Trophoblast cell (in vitro differentiated cells and primary cell): ENCODE results near the gene KIF2C.

Source experiments
- DNase-seq, 2 donors: peaks; one replicate each; pipeline ENCODE4 v3.0.0-alpha.2; 2016
- H2AFZ ChIP-seq: 2 replicates; pipeline ENCODE4 v1.6.1; 2013; ENCODE audit warnings: low read length, moderate library complexity, mild to moderate bottlenecking; ENCODE audit not compliant: insufficient read depth, poor library complexity
- H2AK5ac ChIP-seq: 2 replicates; pipeline ENCODE4 v1.6.1; 2013; ENCODE audit warnings: mild to moderate bottlenecking, low read length
- H2BK120ac ChIP-seq: 2 replicates; pipeline ENCODE4 v1.6.1; 2013; ENCODE audit warnings: low read length, mild to moderate bottlenecking, moderate library complexity; ENCODE audit not compliant: insufficient read depth, poor library complexity
- H2BK12ac ChIP-seq: 2 replicates; pipeline ENCODE4 v1.6.1; 2013; ENCODE audit warnings: mild to moderate bottlenecking, low read length, moderate library complexity
- H2BK5ac ChIP-seq: 2 replicates; pipeline ENCODE4 v1.6.1; 2013; ENCODE audit warnings: low read length, low read depth, moderate library complexity, mild to moderate bottlenecking; ENCODE audit not compliant: poor library complexity
- H3K14ac ChIP-seq: 2 replicates; pipeline ENCODE4 v1.6.1; 2013; ENCODE audit warnings: mild to moderate bottlenecking, low read length
- H3K18ac ChIP-seq: 2 replicates; pipeline ENCODE4 v1.6.1; 2013; ENCODE audit warnings: mild to moderate bottlenecking, low read length
- H3K23ac ChIP-seq: 2 replicates; pipeline ENCODE4 v1.6.1; 2013; ENCODE audit warnings: low read length
- H3K27ac ChIP-seq: 2 replicates; pipeline ENCODE4 v1.5.1; 2013; ENCODE audit warnings: low read depth, mild to moderate bottlenecking, inconsistent platforms, low read length, moderate library complexity
- H3K27me3 ChIP-seq: 2 replicates; pipeline ENCODE4 v1.6.1; 2013; ENCODE audit warnings: inconsistent platforms, mild to moderate bottlenecking, low read length, moderate library complexity; ENCODE audit not compliant: insufficient read depth
- H3K36me3 ChIP-seq, 2 experiments: 1 replicate in 1 of 2; 2 replicates in 1 of 2; pipeline ENCODE4 v1.6.1; 2013; ENCODE audit warnings: low read length in 2 of 2, mild to moderate bottlenecking in 2 of 2, moderate library complexity in 1 of 2; ENCODE audit not compliant: insufficient read depth in 2 of 2, control insufficient read depth in 1 of 2
- H3K4ac ChIP-seq: 2 replicates; pipeline ENCODE4 v1.6.1; 2013; ENCODE audit warnings: low read depth, mild to moderate bottlenecking, low read length, moderate library complexity
- H3K4me1 ChIP-seq, 2 experiments: 1 replicate in 1 of 2; 2 replicates in 1 of 2; pipeline ENCODE4 v1.6.1; 2013; ENCODE audit warnings: low read length in 2 of 2, mild to moderate bottlenecking in 2 of 2, moderate library complexity in 1 of 2; ENCODE audit not compliant: insufficient read depth in 2 of 2, control insufficient read depth in 1 of 2
- H3K4me2 ChIP-seq: 2 replicates; pipeline ENCODE4 v1.6.1; 2013; ENCODE audit warnings: inconsistent platforms, mild to moderate bottlenecking, low read length, moderate library complexity
- H3K4me3 ChIP-seq: 2 replicates; pipeline ENCODE4 v1.5.1; 2013; ENCODE audit warnings: mild to moderate bottlenecking, low read depth, low read length, inconsistent platforms
- H3K79me1 ChIP-seq: one replicate; pipeline ENCODE4 v1.6.1; 2013; ENCODE audit warnings: low read length
- H3K79me2 ChIP-seq: 2 replicates; pipeline ENCODE4 v1.6.1; 2013; ENCODE audit warnings: low read length, mild to moderate bottlenecking; ENCODE audit not compliant: control insufficient read depth, insufficient read depth, poor library complexity
- H3K9ac ChIP-seq: 2 replicates; pipeline ENCODE4 v1.6.1; 2013; ENCODE audit warnings: mild to moderate bottlenecking, low read length
- H3K9me3 ChIP-seq: 2 replicates; pipeline ENCODE4 v1.6.1; 2013; ENCODE audit warnings: low read depth, mild to moderate bottlenecking, control low read depth, inconsistent platforms, low read length; ENCODE audit not compliant: insufficient read depth
- H4K12ac ChIP-seq: 2 replicates; pipeline ENCODE4 v1.6.1; 2013; ENCODE audit warnings: low read depth, mild to moderate bottlenecking, low read length, moderate library complexity
- H4K8ac ChIP-seq: 2 replicates; pipeline ENCODE4 v1.6.1; 2013; ENCODE audit warnings: low read depth, mild to moderate bottlenecking, low read length, moderate library complexity
- H4K91ac ChIP-seq: one replicate; pipeline ENCODE4 v1.6.1; 2013; ENCODE audit warnings: low read depth, mild to moderate bottlenecking, low read length, moderate library complexity
- WGBS: extraction: QIAGEN DNeasy Blood & Tissue Kit; methylation state at CpG from one replicate; pipeline ENCODE4 v1.1.7; 2013; ENCODE audit warnings: missing lambda C conversion rate; ENCODE audit not compliant: insufficient read length, insufficient coverage; ENCODE audit errors: extremely low coverage; 5-methylcytosine and 5-hydroxymethylcytosine counted together

Gene KIF2C

GRCh38 chr1:44808063-44808937 is 68.7 kb downstream of the KIF2C start, which contains the start of gene BTBD19:
BTBD19 (plus strand) TSS chr1:44808523; CDS start chr1:44808821, 298 bp downstream.
- H3K14ac ChIP-seq: peak within 1 kb of the TSS; percentile 89
- peaks cover 54% of the 10 kb centered on the region for H3K79me1 ChIP-seq
- H3K9ac ChIP-seq: peak within 1 kb of the TSS; percentile 66
- H4K12ac ChIP-seq: peak within 1 kb of the TSS; percentile 71
- peak within 1 kb of the TSS; percentile 92 for H3K18ac ChIP-seq
- H2BK12ac ChIP-seq: peak within 1 kb of the TSS; percentile 96
- peak within 1 kb of the TSS; percentile 93 for H3K4ac ChIP-seq
- peak within 1 kb of the TSS; percentile 96 for H4K91ac ChIP-seq
- peak within 1 kb of the TSS; percentile 80 for H2BK120ac ChIP-seq
- H3K27ac ChIP-seq: peak within 1 kb of the TSS; percentile 98
- H3K4me2 ChIP-seq: peak within 1 kb of the TSS; percentile 54
- WGBS: no CpG with 5 or more reads among the region's 23 CpGs
- H3K36me3 ChIP-seq: peaks cover 33 to 39% of the 10 kb centered on the region in 2 experiments
- peak; percentile 78 to 84 for DNase-seq
- no peak within 1 kb of the TSS for H3K23ac ChIP-seq
- H3K4me1 ChIP-seq: peaks cover 66 to 67% of the 10 kb centered on the region in 2 experiments
- H3K27me3 ChIP-seq: no peaks in the 10 kb centered on the region
- peak within 1 kb of the TSS; percentile 86 for H4K8ac ChIP-seq
- peak within 1 kb of the TSS; percentile 98 for H2AK5ac ChIP-seq
- peaks cover 21% of the 10 kb centered on the region for H3K79me2 ChIP-seq
- H2AFZ ChIP-seq: peak within 1 kb of the TSS; percentile 53
- H3K9me3 ChIP-seq: no peaks in the 10 kb centered on the region
- peak within 1 kb of the TSS; percentile 91 for H2BK5ac ChIP-seq
- H3K4me3 ChIP-seq: peak within 1 kb of the TSS; percentile 50

DNA sequence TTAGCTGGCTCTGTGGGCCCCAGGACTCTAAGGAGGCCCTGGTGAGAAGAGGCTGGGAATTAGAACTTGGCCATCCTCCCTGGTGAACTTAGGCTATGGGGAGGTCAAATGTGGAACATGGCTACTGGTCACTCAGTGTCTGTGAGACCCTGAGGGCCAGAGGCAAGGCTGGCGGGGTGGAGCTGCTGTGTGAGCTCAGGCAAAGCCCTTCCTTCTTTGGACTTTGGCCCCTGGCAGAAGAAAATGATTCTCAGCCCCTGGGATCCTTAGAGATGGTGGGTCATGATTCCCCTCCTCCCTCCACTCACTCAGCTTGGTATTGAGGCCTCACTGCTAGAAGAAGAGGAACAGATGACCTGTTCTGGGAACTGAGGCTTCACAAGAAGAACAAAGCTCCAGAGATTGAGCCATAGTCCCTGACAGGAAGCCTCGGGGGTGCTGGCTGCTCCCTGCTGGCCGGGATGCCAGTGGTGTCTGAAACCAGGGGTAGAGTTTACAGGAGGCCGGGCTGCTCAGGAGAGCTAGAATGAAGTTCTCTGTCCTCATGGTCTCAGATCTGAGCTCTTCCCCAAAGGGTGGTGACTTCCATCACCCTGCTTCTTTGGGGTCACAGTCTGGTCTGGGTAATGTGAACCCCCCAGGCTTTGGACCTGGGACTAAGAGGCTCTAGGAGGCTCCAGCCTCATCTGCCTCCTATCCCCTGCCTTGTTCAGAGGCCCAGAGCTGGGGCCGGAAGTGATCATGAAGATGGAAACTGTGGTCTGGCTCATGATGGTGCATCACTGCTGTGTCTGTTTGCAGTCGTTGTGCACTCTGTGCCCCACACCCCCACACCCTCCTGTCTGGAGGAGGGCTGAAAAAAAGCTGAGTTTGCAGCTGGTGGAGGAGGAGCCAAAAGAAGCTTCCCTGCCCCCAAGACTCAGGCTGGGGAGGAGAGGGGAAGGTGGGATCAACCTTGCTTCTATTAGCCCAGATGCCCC is 69.6 kb downstream of the KIF2C start:
- peak overlapping the region; percentile 53 for H2AFZ ChIP-seq
- H3K79me1 ChIP-seq: peaks cover 58% of the 10 kb centered on the region
- peak overlapping the region; percentile 92 for H3K18ac ChIP-seq
- WGBS: no CpG with 5 or more reads among the region's 6 CpGs
- peak overlapping the region; percentile 98 for H2AK5ac ChIP-seq
- peaks cover 68 to 70% of the 10 kb centered on the region in 2 experiments for H3K4me1 ChIP-seq
- peak overlapping the region; percentile 96 for H4K91ac ChIP-seq
- peaks cover 28 to 31% of the 10 kb centered on the region in 2 experiments for H3K36me3 ChIP-seq
- H2BK120ac ChIP-seq: peak overlapping the region; percentile 80
- peak overlapping the region; percentile 50 for H3K4me3 ChIP-seq
- H3K9me3 ChIP-seq: no peaks in the 10 kb centered on the region
- H2BK12ac ChIP-seq: peak overlapping the region; percentile 96
- peak overlapping the region; percentile 54 for H3K4me2 ChIP-seq
- H2BK5ac ChIP-seq: peak overlapping the region; percentile 91
- peak overlapping the region; percentile 98 for H3K27ac ChIP-seq
- no peak overlapping the region for H3K23ac ChIP-seq
- peak overlapping the region; percentile 66 for H3K9ac ChIP-seq
- H4K12ac ChIP-seq: peak overlapping the region; percentile 71
- peak overlapping the region; percentile 86 for H4K8ac ChIP-seq
- peak overlapping the region; percentile 89 for H3K14ac ChIP-seq
- H3K79me2 ChIP-seq: peaks cover 23% of the 10 kb centered on the region
- H3K27me3 ChIP-seq: no peaks in the 10 kb centered on the region
- peak; percentile 33 to 42 for DNase-seq
- peak overlapping the region; percentile 93 for H3K4ac ChIP-seq

GRCh38 chr1:44810101-44810761 is 70.6 kb downstream of the KIF2C start:
- H3K27ac ChIP-seq: no peak overlapping the region
- H3K14ac ChIP-seq: peak overlapping the region; percentile 41
- no peak overlapping the region for H3K23ac ChIP-seq
- H3K4ac ChIP-seq: no peak overlapping the region
- H3K79me1 ChIP-seq: peaks cover 58% of the 10 kb centered on the region
- H2BK120ac ChIP-seq: peak overlapping the region; percentile 13
- H3K36me3 ChIP-seq: peaks cover 21 to 24% of the 10 kb centered on the region in 2 experiments
- peak overlapping the region; percentile 64 for H4K91ac ChIP-seq
- WGBS: no CpG with 5 or more reads among the region's 12 CpGs
- no peak overlapping the region for H3K4me2 ChIP-seq
- H3K9me3 ChIP-seq: no peaks in the 10 kb centered on the region
- peak overlapping the region; percentile 92 for H3K18ac ChIP-seq
- H2BK12ac ChIP-seq: peak overlapping the region; percentile 61
- H2AFZ ChIP-seq: peak overlapping the region; percentile 2
- no peak overlapping the region for H4K12ac ChIP-seq
- peak in 1 of 2 donors; percentile 0 for DNase-seq
- peak overlapping the region; percentile 0 for H4K8ac ChIP-seq
- H3K79me2 ChIP-seq: peaks cover 23% of the 10 kb centered on the region
- peak overlapping the region; percentile 45 for H2AK5ac ChIP-seq
- H2BK5ac ChIP-seq: no peak overlapping the region
- no peak overlapping the region for H3K9ac ChIP-seq
- no peaks in the 10 kb centered on the region for H3K27me3 ChIP-seq
- H3K4me1 ChIP-seq: peaks cover 75% of the 10 kb centered on the region in 2 experiments
- no peak overlapping the region for H3K4me3 ChIP-seq
